ENCODE measurements around the gene CCNH.
A peak's percentile ranks its signal among the peaks of the same experiment; 100 is the strongest.

CCNH gene

DNA sequence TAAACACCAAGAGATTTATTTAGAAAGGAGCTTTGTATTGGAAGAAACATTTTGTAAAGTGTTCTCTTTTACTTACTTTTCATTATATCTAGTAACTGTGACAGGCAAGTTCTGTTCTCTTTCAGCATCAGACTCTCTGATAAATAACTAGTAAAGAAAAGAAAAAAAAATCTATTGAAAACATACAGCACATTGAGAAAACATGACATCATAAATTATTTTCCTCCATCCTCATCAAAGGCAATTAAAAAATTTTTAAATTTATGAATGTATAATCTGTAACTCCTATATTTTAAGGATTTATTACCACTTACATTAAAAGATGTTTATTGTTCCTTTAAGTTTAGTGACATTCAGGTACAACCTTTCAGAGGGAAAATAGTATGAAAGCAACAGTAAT, 11.1 kb downstream of the CCNH start:
- DNase-seq = no peak

DNA sequence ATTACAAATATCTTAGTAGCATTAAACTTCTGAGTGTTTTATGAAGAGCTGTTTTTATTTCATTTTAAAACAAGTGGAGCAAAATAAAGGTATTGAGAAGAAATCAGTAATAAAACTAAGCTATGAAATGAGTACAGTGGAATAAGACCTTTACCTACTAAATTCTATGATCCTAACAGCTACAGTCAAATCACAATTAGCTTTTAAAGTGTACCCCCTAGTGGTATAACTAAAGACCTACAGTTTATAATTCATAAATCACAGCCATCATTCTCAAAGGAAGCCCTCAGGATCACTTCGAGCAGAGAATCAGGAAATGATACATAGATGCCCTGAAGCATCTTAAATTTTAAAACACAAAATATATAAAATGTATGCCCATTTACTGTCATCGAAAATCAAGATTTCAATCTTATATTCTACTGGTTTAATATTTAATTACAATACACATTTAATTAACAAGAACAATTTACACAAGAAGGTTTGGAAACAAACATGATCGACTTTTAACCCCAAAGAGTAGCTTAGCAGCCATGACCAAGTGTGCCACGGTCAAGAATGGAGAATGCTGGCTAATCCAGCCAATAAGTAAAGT, 12.3 kb downstream of the CCNH start:
- peak; percentile 18 for DNase-seq

GRCh38 chr5:87399720-87400119, 13.0 kb downstream of the CCNH start:
- no peak for DNase-seq

GRCh38 chr5:87398981-87399614, 13.6 kb downstream of the CCNH start:
- DNase-seq = no peak

DNA sequence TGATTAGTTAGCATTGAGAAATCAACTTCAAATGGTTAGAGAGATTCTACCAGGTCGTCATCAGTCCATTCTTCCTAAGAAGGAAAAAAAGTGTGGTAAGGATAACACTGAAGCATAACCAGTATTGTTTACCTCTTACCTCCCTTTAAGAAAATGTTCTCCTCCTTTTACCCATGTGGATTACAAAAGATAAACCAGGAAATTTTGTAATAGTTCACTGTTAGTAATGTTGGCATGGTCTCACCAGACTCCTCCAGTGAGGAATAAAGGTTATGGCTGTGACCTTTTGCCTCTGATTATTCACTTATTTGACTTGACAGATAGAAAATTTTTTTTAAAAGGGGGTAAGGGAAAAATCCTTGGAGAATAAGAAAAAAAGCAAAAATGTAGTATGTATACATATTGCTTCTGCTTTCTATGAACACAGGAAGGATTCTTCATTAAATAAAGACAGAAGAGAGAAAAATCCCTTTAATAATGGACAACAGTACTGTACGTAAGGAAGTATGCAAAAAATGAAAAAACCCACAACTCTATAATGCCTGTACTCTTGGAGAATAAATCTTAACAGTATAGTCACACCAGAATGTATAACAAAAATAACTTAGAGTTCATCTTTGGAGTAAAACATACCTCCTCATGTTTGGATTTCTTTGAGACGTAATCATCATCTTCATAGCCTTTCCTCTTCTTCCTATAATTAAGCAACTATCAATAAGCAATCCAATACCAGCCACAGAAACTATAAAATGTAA, 18.1 kb downstream of the CCNH start:
- no peak for DNase-seq

DNA sequence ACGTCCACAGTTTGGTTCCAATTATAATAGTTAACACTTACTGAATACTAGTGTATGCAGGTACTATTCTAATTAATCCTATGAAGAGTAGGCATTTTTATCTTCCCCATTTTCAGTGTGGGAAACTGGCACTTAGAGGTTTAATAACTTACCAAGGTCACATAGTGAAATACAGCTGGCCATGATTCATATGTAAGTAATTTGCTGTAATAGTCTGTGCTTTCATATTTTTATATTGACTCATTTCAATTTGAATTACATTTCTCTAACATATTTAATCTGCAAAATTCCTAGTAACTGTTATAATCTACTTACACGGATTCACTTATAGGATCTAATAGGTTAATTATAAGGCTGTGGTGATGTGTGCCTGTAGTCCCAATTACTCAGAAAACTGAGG, 19.4 kb downstream of the CCNH start:
- DNase-seq = no peak

DNA sequence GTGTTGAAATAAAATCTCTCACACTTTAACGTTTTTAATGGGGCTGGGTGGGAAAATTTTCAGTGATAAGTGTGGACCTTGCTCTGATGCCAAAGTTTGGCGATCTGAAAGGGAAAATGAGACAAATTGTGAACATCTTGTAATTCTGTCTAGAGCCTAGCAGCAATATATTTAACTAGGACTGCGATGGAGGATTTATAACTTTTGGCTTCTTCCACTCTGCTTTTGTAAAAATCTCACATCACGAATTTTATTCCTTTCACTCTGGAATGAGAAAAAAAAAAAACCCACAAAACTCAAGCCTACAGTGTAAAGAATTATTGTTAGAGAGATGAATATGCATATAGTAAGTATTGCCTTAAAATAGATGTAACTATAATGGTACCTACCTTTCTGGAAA, 19.9 kb downstream of the CCNH start:
- no peak for DNase-seq

- no peak for DNase-seq
Observed at GRCh38 chr5:87392170-87392569, 20.6 kb downstream of the CCNH start.

- no peak for DNase-seq
Observed at GRCh38 chr5:87390576-87391199, 22.0 kb downstream of the CCNH start.

DNA sequence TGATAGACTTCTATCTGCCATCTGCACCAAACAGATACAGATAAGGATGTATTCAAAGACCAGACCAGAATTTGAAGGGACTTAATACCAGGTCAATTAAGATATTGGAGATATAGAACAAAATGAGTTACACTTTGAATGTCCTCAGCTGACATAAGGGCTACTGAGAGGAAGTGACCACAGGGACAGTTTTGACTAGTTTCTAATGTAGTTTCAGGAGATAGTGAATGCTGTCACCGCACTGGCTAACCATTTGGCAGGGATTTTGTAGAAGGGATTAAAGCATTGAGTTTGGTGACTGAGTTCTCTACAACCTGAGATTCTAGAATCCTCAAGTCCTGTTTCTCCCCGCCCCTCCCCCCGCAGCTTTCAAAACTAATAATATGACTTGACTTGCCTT, 22.7 kb downstream of the CCNH start:
- no peak for DNase-seq

GRCh38 chr5:87389296-87390034, 23.3 kb downstream of the CCNH start:
- DNase-seq = no peak

DNA sequence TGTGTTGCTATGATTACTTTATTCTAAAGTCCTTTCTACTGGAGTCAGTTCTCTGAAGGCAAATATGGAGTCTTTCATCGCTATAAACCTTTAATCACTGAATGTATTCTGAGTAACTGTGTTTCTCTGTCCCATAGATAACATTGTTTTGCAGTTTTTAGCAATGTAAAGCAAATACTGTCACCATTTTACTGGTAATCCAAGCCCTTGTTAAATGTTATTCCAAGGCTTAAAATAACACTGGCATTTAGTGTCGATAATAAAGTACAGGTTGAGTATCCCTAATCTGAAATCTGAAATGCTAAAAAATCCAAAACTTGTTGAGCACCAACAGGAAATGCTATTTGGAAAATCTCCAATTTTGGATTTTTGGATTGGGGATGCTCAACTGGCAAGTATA, 24.6 kb downstream of the CCNH start:
- no peak for DNase-seq

DNA sequence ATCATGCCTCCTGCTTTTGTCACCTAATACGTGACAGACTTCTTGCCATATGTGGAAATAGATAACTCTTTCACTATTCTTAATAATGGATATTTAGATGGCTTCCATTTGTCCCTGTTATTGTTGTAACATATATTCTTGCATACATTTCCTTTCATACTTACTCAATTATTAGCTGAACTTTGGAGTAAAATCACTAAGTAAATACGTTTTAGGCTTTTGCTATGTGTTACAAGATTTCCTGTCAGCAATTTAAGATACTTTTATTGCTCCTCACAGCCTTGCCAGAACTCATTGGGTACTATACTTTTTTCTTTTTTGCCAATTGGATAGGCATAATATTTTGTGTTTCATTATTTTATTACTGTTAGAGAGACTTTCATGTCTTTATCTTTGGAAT, 26.9 kb downstream of the CCNH start:
- no peak for DNase-seq

DNA sequence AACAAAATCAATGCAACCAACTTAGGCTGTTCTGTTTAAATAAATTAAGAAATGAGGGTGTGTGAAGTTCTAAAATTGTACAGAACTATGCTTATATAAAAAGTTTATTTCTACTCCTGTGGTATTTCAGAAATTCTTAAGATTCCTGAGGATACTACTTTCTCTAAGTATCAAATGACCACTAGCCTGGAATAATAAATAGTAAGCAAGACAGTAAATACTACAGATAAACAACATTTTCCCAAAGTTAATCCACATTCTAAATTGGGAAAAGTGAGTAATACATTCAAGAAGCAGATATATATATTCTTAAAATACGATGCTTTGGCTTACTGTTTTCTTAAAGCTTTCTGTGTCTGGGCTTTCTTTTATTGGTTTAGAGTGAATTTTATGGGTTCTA, 29.5 kb downstream of the CCNH start:
- no peak for DNase-seq

GRCh38 chr5:87382224-87382623, 30.5 kb downstream of the CCNH start:
- DNase-seq = no peak

GRCh38 chr5:87372705-87373104, 40.0 kb downstream of the CCNH start:
- no peak for DNase-seq

- DNase-seq = no peak
Observed at GRCh38 chr5:87369431-87369830, 43.3 kb downstream of the CCNH start.

DNA sequence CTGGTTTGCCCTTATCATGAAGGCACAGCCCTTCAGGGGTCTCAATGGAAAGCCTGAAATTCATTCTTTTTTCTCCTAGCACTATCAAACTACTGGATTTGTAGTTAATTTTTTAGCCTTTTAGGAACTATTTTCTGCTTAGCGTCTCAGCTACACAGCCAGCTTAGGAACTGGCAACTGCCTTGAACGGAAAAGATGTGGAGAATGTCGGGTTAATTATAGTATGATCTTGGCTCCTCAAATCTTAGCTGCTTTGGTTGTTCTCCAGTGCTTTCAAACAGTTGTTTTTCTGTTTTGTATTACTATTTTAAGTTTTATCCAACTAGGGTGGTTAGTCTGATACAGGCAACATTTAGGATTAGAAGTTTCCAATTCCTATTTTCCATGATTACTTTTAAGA, 44.1 kb downstream of the CCNH start:
- DNase-seq = no peak

GRCh38 chr5:87367243-87367642, 45.5 kb downstream of the CCNH start:
- DNase-seq = no peak

GRCh38 chr5:87361536-87362213, 51.1 kb downstream of the CCNH start:
- no peak for DNase-seq

DNA sequence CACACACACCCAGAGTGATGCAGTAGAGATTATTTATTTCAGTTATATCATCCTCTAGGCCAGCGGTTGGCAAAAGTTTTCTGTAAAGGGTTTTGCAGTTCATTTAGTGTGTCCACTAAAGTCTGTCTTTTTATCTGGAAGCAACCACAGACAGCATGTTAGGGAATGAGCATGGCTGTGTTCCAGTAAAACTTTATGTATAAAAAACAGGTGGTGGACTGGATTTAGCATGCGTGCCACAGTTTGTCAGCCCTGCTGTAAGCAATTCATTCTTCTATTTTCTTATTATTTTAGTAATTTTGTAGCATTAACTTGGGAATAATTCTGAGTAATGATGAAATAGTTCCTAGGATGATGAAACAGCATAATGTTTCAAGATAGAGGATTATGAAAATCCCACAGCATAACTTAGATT, 51.7 kb downstream of the CCNH start:
- DNase-seq = no peak

- no peak for DNase-seq
Observed at GRCh38 chr5:87360132-87360531, 52.6 kb downstream of the CCNH start.

- no peak for DNase-seq
Observed at GRCh38 chr5:87359106-87359505, 53.6 kb downstream of the CCNH start.
